HK-2 (cell line): ENCODE results near the gene ZNF181.
A peak's percentile ranks its signal among the peaks of the same experiment; 100 is the strongest.

Source experiments
- DNase-seq: peaks from one replicate; pipeline ENCODE4 v3.0.0-alpha.2; 2018; ENCODE audit not compliant: unreplicated experiment

Gene ZNF181

DNA sequence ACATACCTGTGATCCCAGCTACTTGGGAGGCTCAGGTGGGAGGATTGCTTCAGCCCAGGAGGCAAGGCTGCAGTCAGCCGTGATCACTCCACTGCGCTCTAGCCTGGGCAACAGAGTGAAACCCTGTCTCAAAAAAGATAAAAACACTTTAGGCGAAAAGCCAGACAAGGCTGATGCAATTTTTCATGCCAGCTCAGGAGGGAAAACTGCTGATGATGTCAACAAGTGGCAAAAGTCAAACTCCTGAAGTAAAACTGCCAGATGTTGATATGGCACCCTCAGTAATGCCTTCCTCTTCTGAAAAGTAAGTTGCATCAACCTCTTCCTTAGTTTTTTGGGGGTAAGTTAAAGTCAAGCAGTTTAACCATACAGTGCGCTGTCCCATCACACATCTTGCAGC lies 23.4 kb downstream of the ZNF181 start:
- no peak for DNase-seq

DNA sequence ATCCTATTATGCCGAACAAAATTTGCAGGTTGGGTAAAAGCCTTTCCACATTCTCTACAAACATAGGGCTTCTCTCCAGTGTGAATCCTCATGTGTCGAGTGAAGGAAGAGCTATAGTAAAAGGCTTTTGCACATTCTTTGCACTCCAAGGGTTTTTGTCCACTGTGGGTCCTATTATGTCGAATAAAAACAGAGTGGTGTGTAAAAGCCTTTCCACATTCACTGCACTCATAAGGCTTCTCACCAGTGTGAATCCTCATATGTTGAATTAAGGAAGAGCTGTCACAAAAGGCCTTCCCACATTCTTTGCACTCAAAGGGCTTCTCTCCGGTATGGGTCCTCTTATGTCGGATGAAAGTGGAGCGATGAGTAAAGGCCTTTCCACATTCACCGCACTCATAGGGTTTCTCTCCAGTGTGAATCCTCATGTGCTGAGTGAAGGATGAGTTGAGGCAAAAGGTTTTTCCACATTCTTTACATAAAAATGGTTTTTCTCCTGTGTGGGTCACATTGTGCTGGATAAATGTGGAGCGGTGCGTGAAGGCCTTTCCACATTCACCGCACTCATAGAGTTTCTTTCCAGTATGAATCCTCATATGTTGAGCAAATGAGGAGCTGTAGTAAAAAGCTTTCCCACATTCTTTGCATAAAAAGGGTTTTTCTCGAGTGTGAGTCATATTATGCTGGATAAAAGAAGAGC lies 25.3 kb downstream of the ZNF181 start:
- DNase-seq: no peak

DNA sequence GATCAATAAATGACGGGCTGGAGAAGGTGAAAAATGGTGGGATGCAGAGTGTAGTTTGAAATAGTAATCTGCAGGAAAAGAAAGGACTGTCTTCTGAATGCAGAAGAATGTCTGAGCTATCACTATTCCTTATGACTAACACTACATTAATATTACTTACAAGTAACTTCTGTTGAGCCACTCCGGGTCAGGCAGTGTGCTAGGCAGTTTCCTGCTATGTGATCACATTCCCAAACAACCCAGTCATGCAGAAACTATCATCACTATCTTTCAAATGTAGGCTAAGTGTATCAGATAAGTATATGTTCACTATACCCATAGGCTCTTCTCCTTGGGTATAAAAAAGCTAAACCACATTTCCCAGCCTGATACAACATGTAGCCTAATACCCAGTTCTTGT lies 32.3 kb downstream of the ZNF181 start:
- DNase-seq: no peak

DNA sequence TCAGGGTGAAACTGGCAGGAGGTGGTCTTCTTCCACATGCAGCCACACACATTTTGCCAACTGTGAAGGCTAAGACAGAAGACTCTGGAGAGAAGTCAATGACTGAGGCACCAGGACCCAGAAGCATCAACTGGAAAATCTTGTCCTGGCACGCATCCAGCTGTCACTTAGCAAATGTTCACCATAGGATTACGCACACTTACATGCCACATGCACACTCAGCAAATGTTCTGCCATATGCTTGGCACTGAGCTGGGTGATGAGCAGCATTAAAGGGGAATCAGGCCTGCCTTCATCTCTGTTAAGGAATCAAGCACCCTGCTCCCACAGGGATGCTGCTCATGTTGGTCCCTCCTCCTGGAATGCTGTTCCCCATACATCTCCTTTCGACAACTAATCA lies 33.9 kb downstream of the ZNF181 start:
- DNase-seq: no peak

DNA sequence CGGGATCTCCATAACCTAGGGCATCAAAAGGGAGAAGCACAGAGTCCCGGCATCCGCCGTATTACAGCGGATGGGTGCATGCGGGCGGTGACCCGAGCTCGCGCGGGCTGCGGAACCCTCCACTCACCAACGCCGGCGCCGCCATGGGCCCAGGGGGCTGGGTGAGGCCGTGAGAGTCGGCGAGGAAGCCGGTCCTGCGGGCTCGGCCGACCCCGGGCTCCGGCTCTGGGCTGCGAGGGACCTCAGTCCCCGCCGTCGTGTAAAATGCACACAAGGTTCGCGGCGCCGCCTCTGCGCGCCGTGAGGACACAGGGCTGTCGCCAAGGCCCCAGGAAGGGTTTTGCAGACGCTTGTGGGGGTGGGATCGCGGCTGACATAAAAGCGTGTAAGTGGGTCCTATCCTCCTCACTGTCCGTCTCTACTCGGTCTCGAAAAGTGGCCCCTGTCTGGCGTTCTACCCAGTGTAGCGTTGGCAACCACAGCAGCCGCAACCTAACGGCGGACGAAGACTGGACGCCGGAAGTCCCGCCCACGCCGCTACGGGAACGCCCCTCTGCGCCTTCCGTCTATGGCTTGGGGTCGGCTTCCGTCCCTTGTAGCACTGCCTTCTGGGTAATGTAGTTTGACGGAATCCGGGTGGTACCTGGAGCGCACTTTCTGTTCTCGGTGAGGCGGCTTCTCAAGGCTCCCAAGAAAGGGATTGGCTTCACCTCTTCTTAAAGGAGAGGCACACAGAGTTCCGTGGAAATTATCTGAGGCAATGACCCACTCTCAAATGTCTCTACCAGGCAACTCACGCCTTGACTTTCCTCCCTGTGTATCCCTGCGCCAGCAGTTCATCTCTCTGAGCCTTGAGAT lies 38.9 kb downstream of the ZNF181 start, which contains the start of gene ZNF599:
Gene ZNF599, minus strand, starts transcription at position 519 of the 858 bp plus-strand sequence. Its CDS starts 374 bp downstream, at position 145.
- DNase-seq: peak; percentile 87

DNA sequence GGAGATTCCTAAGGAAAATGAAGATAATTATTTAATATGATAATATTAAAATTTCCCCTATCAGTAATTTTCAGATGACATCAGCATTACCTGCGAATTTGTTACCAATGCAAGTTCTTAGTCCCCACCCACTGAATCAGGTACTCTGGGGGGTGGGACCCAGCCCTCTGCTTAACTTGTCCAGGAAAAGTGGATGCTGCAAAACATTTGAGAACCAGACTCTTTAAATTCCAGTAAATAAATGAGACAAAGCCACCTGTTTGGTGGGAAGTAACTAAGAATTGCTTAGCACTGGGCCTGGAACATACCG lies 39.5 kb downstream of the ZNF181 start:
- DNase-seq: no peak

DNA sequence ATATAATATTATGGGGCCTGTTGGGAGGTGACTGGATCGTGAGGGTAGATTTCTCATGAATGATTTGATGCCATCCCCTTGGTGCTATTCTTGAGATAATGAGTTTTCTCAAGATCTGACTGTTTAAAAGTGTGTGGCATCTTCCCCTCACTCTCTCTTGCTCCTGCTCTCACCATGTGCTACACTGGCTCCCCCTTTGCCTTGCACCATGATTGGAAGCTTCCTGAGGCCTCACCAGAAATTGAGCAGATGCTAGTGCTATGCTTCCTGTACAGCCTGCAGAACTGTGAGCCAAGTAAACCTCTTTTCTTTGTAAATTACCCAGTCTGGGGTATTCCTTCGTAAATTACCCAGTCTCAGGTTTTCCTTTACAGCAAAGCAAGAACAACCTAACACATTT lies 40.8 kb downstream of the ZNF181 start:
- no peak for DNase-seq

GRCh38 chr19:34778342-34778741 lies 44.3 kb downstream of the ZNF181 start:
- no peak for DNase-seq

GRCh38 chr19:34779652-34780051 lies 45.6 kb downstream of the ZNF181 start:
- no peak for DNase-seq

- no peak for DNase-seq
Measured at GRCh38 chr19:34786236-34786635, 52.2 kb downstream of the ZNF181 start.

GRCh38 chr19:34787059-34787824 lies 53.2 kb downstream of the ZNF181 start:
- DNase-seq: no peak

DNA sequence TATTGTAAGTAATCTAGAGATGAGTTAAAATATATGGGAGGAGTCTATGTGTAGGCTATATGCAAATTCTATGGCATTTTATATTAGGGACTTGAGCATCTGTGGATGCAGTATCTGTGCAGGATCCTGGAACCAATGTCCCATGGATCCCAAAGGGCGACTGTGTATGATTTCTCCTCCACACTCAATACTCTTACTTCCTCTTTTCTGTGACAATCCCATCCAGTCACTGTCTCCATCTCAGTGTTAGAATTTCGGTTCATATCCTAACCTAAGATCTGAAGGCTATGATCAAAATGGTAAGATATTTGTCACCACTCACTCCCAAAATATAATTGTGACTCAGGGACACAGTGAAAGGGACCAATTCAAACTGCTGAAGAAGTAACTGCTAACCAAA lies 54.0 kb downstream of the ZNF181 start:
- DNase-seq: no peak

- no peak for DNase-seq
Measured at GRCh38 chr19:34793565-34793964, 59.5 kb downstream of the ZNF181 start.

GRCh38 chr19:34794066-34794960 lies 60.3 kb downstream of the ZNF181 start:
- no peak for DNase-seq
